OCI-LY7 (cell line): ENCODE measurements around the gene UGP2.

ENCODE experiments used
- EZH2phosphoT487 ChIP-seq: fragments of 200-600 bp; sonication (generic); IDR thresholded peaks from 2 replicates; pipeline ENCODE4 v1.6.1; 2018; ENCODE audit warnings: low read depth, borderline replicate concordance, mild to moderate bottlenecking, mixed run types, antibody characterized with exemption, low read length, moderate library complexity, mixed read lengths
- TF ChIP-seq, protein P1 (sequence below): fragments of 200-600 bp; sonication (generic); conservative IDR thresholded peaks from 2 replicates; pipeline ENCODE4 v1.5.1; 2014; ENCODE audit warnings: mild to moderate bottlenecking, antibody characterized with exemption, low read length, moderate library complexity, mixed read lengths

DNA sequence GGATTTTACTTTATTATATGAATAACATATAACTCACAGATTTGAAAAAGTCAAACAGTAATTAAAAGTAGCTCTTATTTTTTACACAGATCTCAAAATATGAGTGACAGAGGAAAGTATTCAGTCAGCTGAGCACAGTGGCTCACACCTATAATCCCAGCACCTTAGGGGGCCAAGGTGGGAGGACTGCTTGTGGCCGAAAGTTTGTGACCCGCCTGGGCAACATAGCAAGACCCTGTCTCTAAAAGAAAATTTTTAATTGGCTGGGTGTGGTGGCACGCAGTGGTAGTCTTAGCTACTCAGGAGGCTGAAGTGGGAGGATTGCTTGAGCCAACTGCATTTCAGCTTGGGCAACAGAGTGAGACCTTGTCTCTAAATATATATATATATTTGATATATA lies 19.2 kb upstream of the UGP2 start:
- TF ChIP-seq, protein P1, sequence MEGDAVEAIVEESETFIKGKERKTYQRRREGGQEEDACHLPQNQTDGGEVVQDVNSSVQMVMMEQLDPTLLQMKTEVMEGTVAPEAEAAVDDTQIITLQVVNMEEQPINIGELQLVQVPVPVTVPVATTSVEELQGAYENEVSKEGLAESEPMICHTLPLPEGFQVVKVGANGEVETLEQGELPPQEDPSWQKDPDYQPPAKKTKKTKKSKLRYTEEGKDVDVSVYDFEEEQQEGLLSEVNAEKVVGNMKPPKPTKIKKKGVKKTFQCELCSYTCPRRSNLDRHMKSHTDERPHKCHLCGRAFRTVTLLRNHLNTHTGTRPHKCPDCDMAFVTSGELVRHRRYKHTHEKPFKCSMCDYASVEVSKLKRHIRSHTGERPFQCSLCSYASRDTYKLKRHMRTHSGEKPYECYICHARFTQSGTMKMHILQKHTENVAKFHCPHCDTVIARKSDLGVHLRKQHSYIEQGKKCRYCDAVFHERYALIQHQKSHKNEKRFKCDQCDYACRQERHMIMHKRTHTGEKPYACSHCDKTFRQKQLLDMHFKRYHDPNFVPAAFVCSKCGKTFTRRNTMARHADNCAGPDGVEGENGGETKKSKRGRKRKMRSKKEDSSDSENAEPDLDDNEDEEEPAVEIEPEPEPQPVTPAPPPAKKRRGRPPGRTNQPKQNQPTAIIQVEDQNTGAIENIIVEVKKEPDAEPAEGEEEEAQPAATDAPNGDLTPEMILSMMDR, result no peak
- no peak for TF ChIP-seq EZH2phosphoT487
